GM19467 (cell line): ENCODE data around the gene ICOSLG.
"Not testable (repeated sequence)": the region's sequence is repeated elsewhere in the genome, so short reads cannot be mapped to it uniquely, and the experiment has no call there.

Experiments used
- ATAC-seq: cut with Tn5 transposase; IDR thresholded peaks from one replicate; pipeline ENCODE4 v1.9.1; 2021; ENCODE audit warnings: mild to moderate bottlenecking, moderate library complexity; ENCODE audit not compliant: unreplicated experiment

ICOSLG gene

DNA sequence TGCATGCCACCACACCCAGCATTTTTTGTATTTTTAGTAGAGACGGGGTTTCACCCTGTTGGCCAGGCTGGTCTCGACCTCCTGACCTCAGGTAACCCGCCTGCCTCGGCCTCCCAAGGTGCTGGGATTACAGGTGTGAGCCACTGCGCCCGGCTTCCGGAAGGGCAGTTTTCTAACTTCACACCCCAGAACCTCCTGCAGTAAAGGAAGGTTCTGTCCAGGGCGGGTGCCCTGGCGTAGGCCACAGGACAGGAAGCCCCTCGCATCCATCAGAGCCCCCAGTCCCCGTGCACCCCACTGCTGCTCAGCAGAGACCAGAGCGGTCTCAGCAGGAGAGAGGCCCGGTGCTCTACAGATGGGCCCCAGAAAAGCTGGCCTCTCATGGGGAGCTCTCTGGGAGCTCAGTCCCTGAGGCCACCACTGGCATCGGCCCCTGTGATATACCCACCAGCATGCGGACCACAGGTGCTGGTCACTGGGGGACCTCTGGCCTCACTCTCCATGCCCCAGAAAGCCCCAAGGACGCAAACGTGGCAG, 25.1 kb upstream of the ICOSLG start:
- ATAC-seq, result no peak

- no peak for ATAC-seq
Measured at GRCh38 chr21:44263768-44264167, 23.0 kb upstream of the ICOSLG start.

DNA sequence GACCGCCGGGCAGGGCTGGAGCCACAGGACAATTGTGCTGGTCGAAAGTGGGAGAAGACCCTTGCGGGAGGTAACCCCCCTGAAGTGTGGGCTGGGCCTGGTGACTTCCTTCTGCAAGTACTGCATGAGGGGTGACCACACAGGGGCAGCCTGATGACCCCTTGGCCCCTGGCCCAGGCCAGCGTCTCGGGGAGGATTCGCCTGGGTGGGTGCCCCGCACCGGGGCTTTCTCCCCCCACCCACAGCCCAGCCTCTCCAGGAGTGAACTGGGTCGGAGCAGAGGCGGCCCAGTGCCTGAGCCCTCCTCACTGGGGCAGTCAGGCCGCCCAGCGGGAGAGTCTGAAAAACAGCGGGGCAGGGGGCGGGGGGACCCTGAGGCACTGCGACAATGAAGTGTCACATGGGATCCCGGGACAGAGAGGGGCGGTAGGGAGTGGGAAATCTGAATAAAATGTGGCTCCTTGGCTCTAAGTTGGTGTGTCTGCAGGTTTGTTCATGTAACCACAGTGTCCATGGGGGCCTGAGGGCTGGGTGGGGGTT, 22.5 kb upstream of the ICOSLG start:
- ATAC-seq, result no peak

DNA sequence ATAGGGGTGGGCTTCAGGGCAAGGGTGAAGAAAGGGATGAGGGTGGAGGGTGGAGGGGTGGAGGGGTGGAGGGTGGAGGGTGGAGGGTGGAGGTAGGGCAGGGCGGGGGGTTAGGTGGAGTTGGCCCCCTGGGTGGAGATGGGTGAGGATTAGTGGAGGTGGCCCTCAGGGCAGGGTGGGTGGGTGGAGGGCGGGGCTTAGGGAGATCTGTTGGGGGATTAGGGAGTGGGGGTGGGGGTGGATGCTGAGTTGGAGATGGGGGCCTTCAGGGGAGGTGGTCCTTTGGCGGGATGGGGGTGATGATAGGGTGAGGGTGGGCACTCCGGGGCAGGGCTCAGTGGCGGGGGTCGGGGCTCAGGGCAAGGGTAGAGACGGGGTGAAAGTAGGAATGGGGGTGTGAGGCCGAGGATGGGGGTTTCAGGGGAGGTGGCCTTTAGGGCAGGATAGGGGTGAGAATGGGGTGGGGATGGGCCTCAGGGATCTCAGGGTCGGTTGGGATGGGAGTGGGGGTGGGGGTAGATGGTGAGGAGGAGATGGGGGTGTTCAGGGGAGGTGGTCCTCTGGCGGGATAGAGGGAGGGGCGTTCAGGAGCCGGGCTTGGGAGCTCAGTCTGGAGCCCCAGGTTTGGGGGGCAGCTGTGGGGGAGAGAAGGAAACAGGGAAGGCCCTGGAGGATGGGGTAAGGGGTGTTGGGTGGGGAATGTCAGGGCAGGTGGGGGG, 21.8 kb upstream of the ICOSLG start:
- ATAC-seq, result no peak

DNA sequence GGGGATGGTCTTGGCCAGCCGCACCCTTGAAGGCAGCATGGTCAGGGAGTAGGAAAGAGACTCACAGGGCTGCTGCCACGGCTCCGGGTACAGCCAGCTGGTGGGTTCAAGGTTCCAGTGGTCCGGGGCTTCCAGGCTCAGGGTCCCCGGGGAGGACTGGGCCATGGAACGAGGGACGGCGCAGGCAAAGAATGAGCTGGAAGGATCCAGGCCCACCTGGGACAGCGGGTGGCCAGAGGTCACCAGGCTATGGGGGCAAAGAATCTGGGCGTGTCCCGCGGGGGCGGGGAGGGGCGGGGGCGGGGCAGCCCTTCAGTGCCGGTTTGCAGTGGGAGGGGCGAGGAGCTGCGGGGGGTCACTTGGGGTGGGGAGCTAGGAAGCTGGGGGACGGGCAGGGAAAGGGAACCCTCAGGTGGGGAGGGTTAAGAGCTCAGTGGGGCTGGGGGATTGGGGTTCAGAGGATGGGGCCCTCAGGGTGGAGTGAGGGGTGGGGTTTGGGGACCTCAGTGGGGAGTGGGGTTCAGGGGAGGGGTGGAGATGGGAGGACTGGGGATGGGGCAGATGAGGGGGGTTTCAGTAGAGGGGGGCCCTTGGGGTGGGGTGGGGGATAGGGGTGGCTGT, 21.0 kb upstream of the ICOSLG start, which contains the start of gene DNMT3L:
DNMT3L (minus strand) TSS at position 223 of the 621 bp plus-strand sequence. CDS start 638 bp downstream, outside the sequence.
- no peak for ATAC-seq

DNA sequence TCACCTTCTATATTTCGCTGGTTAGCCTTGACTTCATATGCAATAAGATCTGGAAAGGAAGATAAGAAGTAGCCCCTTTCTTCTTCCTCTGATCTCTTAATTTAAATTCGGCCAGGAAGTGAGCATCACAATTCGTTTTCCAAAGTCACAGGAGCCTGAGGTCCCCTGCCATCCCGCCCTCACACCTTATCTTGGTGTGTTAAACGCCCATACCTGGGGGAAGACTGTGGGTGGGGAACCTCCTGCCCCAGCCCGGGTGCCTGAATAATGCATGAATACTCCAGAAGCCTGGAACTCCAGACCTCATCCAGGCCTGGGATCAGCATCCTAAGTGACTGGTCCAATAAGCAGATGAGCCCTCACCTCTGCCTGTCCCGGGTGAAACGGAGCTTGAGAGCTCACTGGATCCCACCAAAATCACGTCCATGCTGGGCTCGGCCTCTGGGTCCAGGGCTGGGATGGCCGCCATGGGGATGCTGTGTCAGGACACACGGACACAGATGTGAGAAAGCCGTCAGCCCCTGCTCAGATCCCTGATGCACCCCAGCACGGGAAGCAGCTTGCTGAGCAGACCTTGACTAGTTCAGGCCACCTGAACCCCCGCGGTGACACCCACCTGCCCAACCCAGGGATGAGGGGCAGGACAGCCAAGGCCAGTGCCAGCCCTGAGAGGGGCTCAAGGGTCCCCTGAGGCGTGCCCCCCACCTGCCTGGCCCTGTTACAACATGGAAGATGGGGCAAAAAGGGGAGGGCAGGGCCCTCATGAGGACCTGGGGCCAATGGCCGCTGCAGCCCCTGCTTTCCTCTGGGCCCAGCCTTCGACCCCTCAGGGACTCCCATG, 20.3 kb upstream of the ICOSLG start:
- no peak for ATAC-seq

GRCh38 chr21:44260066-44260465, 19.3 kb upstream of the ICOSLG start:
- ATAC-seq, result no peak

DNA sequence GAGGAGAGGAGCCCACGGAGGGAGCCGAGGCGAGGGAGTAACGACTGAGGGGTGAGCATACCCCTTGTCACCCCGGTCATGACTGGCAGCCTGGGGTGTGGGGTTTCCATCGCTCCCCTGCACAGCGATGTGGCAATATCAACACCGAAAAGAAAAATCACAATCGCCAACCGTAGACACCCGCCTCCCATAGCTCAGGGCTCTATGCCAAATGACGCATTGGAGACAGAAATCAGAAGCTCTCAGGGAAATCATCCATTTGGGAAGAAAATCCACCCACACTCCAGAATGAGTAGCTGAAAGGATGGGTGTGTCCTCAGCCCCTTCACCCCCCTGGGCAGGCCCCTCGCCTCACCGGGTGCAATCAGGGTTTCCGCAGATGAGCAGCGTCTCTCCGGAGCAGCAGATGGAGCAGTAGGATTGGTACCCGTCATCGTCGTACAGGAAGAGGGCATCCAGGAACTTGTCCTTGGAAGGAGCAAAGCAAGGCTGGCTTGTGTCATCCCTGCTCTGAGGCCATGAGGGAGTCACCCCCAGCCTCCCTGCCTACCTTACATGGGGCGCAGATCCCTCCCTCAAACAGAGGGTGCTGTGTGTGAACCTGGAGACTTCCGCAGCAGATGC, 18.5 kb upstream of the ICOSLG start:
- no peak for ATAC-seq

DNA sequence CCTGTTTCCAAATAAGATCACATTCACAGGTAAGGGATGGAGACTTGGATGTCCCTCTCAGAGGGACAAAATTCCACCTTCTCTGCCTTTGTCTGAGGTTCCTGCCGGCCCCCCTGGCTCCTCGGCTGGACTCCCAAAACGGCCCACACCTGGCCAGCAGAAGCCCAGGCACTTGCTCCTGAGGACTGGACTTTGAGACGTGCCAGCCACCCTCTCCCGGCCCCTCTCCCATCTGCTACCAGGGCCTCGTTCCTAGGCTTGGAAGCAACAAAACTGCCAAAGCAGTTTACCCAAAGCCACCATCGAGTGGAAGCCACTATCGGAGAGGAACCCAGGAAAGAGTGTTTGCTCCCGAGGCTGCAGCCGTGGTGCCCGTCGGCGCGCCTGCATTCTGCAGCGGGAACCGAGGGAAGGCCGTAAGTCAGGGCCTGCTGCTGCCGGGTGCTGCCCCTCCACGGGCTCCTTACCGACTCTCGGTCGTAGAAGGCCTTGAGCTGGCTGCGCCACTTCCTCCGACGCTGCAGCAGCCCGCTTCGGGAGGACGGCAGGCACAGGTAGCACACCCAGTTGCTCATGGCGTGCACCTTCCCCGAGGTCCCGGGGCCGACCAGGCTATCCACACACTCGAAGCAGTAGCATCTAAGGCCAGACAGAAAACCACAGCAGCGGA, 17.4 kb upstream of the ICOSLG start:
- no peak for ATAC-seq

DNA sequence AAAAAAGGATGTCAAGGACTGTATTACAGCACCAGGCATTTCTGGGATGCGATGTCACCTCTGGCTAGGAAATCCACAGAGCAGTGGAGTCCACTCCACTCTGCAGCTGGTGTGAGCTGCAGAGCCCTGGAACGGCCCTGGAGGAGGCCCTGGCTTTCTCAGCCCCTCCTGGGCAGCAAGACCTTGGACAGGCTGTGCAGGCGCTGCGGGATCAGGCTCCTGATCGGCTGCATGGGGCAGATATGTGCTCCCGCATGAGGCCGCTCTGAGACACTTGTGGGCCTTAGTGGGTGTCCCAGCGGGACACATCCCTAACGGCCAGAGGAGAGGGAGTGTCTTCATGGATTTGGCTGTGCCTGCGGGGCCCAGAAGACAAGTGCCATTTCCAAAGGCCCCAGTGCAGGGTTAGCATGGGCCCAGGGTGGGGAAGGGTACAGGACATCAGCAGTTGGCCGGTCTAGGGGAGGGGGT, 14.8 kb upstream of the ICOSLG start:
- no peak for ATAC-seq

DNA sequence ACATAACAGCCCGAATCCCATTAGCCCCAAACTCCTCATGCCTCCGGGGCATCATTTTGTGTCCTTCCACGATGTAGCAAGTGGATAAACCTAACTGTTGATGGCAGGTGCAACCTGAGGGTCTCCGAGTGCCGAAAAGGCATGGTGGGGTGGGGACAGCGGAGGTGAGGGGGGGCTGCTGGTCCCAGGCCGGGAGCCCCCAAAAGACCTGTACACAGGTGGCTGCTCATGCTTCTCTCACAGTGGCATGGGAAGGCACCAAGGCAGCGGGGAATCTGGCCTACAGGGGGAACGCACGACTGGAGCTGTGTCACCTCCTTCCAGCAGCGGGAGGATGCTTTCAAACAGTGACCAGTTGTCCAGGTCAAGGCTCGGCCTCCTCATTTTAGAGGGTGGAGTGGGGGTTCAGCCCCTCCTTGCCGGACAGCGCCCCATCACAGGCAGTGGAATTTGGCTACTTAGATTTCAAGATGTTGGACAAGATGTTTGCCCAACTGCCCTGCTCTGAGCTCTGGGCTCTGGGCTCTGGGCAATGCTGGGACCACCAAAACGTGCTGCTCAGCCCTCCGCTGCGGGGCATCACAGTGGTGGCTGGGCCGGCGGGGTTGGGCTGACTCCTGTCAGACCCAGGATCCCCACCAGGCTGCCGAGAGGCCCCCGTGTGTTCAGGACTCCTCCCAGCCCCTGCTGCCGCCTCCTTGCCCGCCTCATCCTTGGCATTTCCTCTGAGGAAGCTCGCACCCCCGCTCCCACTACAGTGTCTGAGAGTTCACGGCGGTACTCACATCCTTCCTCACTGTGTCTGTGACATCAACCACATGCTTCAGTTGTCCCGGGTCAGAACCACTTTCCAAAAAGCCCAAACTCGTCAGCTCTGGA, 13.3 kb upstream of the ICOSLG start:
- ATAC-seq, result no peak

DNA sequence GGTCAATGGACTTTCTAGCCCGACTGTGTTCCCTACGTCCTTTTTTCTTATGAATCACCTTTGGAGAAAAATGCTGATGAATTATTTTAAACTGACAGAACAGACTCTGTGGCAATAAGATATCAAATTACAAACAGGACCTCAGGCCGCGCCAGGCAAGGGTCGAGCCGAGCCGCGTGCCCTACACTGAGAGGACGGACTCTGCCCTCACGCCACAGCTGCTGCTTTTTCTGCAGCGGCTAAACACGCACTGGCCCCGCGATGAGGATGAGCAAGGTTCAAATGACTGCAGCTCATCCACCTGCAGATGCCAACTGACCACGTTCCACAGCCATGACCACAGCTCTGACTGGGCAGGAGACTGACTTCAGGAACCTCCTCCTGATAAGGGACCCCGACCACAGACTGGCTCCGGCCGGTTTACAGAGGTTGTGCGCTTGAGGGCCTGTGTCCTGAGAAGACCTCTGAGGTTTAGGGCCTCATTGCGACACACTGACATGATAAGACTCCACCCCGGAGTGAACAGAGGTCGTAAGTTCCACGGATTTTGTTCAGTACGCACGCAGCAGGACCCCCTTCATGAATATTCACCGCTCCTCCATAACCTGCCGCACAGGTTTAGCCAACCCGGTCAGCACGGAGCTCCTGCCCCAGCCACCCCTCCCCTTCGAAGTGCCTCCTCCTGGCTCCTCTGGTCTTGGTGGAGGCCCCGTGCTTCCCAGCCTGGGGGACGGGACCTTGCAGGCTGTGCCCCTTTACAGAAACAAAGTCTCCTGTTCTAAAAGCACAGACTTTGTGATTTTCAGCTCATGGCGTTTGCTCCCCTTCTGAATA, 8.7 kb upstream of the ICOSLG start:
- ATAC-seq, result not testable (repeated sequence)

DNA sequence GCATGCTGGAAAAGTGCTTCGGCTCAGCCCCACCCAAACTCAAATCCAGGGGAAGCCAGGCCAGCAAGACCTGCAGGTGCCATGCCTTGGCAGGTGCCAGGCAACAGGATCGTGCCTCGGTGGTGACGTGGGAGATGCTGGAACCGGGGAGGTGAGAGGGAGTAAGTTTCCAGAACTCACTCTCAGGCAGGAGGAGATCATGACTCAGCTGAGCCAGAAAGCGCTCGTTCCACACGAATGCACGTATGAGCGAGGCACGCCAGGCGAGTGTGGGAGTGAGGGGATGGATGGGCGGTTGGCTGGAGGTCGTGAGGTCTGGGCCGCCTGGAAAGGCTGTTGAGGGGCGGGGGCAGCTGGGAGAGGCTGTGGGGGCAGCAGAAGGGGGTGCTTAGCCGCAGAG, 7.2 kb upstream of the ICOSLG start:
- ATAC-seq, result not testable (repeated sequence)

GRCh38 chr21:44243980-44244379, 3.2 kb upstream of the ICOSLG start:
- peak; percentile 41 for ATAC-seq

- ATAC-seq, result not testable (repeated sequence)
Measured at GRCh38 chr21:44241281-44241680, 538 bp upstream of the ICOSLG start.

DNA sequence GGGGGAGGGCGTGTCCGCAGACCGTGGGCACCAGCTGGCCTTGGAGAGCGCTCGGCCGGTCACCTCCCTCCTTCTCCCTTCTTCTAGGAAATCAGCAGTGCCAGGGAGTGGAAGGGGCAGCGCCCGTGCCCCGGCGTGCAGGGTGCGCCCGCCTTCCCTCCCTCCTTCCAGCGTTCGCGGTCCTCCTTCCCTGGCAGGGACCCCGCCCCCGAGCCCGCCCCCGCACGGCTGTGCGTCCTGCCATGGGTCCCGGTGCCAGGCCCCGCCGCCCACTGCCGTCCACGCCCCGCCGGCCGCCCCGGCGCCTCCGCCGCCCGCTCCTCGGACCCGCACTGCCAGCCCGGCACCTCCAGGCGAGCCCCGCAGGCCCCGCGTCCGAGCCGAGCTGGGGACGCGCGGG, 390 bp downstream of the ICOSLG start:
- ATAC-seq, result not testable (repeated sequence)

DNA sequence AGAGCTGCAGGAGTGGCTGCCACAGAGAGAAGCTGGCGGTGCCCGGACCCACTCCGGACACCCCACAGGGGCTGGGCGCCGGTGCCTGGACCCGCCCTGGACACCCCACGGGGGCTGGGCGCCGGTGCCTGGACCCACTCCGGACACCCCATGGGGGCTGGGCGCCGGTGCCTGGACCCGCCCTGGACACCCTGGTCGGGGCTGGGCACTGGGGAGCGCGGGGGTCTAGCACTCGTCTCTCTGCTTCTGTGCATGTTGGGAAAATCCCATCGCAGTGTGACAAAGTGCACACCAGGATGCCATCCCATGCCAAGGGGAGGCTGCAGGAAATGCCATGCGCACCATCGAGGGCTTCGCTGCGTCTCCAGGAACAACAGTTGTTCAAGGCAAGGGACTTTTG, 11.2 kb downstream of the ICOSLG start:
- not testable (repeated sequence) for ATAC-seq

- not testable (repeated sequence) for ATAC-seq
Measured at GRCh38 chr21:44228109-44228508, 12.6 kb downstream of the ICOSLG start.
